NCI-H748 treated with DMSO at 0.1 percent for 48 hours (cell line): ENCODE measurements around the gene GSC2.

Experiments
- DNase-seq: peaks from one replicate; lab custom pipeline; 2025; lab: John Stamatoyannopoulos, UW

Gene GSC2

DNA sequence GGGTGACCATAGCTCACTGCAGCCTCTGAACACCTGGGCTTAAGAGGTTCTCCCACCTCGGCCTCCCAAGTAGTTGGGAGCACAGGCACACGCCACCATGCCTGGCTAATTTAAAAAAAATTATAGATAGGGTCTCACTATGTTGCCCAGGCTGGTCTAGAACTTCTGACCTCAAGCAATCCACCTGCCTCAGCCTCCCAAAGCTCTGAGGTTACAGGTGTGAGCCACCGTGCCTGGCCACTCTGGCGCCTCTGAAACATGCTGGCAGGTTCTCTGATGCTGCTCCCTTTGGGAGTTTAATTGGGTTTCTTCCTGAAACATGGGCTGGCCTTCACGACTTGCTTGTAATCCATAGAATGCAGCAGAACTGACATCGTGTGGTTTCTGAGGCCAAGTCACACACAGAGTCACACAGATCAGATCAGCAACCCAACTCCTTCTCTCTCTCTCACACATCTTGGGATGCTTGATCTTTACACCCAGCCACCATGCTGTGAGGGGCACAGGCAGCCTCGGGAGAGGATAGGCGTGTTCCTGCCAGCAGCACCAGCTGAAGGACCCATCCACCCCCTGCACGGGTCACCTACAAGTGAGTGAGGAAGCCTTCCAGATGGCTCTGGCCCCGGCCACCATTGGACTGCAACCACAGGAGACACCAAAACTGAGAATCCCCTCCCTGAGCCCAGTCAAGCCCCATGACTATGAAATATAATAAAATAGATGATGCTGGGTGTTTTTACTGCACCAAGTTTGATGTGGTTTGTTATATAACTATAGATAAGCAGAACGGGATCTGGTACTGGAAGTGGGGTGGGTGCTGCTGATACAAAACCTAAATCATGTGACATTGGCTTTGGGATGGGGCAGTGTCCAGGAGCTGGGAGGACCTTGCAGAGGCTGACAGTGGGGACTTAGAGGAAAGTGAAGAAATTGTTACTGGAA is 3.1 kb upstream of the GSC2 start:
- no peak for DNase-seq

DNA sequence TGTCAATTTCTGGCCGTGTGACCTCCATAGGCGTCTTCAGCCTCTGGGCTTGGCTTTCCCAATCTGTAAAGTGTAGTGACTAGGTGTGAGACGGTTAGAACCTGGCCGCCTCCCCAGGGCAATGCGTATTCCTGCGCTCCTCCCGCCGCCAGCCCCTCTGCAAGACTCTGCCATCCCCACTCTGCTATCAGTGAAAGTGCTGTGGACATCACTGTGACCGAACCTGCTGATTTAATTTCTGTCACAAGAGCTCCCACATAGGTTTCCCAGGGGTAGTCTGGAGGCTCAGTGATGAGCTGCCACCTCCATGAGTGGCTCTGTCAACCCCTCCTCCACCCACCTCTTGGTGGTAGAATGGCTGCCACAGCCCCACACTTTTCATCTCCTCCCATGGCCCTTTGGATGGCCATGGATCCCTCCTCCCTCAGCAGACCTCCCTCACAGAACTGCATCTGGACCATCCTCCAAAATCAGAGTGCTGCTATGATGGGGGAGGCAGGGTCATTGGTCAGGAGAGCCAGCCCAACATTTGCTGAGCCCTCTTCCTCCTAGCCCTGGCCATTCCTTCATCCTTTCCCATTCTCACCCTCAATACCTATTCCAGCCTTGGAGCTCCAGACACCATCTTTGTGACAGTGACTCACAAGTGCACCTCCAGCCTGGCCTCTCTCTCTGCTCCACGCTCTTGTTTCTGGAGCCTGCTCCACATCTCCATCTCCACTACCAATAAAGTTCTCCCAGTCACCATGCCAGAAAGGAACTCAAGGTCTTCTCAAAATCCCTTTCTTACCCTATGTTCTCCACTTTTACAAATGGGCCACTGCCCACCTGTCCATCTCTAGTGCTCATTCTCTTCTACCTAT is 1.5 kb upstream of the GSC2 start:
- DNase-seq = no peak

DNA sequence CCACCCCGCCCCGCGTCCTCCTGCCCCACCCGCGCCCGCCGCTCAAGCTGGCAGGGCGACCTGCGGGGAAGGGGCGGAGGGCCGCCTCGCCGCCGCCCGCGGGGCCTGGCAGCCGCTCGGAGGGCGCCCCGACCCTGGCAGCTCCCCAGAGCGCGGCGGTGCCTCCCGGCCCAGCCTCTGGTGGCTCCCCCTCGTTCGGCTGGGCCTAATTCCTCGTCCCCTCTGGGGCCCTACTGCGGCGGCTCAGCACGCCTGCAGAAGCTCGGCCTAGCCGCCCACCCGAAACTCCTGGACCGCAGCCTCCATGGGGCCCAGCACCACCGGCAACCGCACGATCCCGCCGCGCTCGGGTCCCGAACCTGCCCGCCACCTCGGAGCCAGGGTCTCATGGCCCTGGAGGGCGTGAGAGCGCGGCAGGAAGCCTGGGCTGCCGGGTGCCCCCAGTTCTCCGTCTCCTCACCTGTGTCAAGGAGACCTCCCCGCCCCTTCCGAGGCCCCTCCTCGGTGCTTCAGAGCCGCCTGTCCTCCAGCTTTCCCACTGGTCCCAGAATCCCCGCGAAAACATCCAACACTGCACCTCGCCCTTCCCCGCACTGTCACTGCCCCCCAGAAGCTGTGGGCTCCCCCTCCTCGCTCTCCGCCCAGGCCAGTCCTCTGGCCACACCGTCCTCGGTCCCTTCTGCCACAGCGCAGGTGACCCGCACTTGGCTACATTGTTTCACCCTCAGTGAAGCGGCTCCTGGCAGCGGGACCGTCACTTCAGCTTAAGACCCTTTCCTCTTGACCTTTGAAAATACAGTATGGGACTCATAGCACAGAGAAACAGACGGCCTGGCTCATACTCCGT is 613 bp upstream of the GSC2 start:
- DNase-seq = no peak

DNA sequence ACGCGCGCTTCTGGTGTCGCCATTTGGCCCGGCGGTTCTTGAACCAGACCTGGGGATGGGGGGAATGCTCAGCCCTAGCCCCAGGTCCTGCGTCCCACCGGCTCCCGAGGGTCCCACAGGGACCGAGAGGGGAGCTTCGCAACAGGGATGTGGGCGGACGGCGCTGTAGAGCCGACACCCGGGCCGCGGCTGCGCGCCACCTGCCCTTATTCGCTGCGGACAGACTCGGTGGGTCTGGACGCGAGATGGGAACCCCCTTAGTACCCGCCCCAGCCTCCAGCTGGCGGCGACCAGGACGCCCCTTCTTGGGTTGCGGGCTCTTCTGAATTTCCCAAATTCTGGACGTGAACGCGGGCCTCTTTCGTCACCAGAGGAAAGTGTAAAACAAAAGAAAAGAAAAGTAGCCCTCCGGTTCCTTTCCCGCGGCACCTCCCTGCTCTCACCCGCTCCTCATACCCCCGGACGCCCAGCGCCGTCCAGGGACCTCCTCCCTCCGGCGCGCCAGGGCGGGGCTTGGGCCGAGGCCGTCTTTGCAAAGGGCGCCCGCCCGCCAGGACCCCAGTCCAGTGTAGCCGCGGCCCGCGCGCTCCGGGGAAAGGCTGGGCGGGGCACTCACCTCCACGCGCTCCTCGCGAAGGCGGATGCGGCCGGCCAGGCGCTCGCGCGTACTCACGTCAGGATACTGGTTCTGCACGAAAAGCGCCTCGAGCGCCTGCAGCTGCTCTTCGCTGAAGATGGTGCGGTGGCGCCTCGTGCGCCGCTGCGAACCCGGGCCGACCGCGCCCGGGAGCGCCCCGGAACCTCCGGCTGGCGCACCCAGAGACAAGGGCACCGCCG is 827 bp downstream of the GSC2 start:
- DNase-seq = no peak

DNA sequence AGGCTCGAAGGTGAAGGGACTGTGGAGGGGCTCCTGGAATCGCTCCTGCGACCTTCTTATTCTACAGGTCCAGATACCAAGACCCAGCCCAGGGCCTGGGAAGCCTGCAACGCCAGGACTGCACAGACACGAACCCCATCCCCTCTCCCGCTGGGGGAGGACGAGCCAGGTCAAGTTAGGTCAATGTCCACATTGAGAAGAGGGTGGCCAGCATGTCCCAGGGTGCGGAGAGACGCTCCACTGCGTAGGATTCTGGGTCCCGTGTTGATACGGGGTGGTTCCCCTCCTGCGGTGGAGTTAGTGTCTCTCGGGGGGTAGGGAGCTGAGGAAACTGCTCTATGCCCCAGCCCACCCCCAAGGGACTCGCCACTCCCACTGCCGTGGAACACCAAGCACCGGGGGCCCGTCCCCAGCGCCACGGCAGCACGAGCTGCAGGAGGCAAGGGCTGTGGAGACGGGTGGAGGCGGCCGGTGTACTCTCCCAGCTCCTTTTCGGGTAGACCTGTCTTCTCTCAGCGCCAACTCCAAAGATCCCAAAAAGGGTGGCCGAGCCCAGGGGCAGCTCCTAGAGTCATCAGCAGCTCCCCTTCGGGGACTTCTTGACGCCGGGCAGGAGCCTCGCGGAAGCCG is 1.6 kb downstream of the GSC2 start:
- DNase-seq = no peak

DNA sequence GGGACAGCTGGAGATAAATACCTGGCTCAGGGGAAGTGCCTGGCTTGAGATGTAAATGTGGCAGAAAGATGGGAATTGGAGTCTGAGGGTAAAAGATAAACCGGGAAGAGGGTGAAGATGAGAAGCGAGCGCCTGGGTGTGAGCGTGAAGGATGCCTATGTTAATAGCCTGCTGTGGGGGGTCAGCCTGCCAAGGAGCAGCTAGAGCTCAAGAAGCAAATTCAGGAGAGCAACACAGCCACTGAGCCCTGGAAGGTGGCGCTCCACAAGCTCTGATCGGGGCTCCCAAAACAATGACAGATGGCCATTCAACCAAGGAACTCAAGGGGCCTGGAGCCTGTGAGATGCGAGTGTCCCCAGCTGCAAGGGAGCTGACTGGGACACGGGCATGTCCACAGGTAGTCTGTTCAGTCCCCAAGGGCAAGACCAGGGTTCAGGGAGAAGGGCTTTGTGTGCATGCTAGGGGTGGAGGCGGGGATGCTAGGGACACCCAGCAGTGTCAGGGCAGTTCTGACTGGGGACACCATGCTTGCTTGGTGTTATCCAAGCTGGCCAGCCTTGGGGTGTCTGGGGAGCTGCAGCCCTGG is 2.8 kb downstream of the GSC2 start:
- DNase-seq = no peak

DNA sequence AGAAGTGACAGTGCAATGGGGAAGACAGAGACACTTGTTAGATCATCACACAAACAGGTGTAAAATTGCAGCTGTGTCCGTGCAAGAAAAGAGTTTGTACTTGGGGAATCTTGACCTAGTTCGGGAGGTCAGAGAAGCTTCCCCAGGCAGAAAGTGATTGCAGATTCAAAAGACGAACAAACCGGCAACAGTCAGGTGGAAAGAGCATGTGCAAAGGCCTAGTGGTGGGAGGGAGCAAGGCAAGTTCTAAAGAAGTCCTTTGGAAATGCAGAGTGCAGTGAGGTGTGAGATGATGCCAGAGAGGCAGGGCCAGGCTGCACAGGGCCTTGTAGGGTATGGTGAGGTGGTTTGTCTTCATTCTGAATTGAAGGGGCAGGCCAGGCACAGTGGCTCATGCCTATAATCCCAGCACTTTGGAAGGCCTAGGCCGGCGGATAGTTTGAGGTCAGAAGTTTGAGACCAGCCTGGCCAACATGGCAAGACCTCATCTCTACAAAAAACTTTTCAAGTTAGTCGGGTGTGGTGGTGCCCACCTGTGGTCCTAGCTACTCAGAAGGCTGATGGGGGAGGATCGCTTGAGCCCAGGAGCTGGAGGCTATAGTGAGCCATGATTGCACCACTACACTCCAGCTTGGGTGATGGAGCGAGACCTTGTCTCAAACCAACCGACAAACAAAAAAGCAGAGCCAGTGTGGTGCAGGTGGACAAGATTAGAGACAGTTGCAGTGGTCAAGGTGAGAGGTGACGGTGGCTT is 3.7 kb downstream of the GSC2 start:
- no peak for DNase-seq

DNA sequence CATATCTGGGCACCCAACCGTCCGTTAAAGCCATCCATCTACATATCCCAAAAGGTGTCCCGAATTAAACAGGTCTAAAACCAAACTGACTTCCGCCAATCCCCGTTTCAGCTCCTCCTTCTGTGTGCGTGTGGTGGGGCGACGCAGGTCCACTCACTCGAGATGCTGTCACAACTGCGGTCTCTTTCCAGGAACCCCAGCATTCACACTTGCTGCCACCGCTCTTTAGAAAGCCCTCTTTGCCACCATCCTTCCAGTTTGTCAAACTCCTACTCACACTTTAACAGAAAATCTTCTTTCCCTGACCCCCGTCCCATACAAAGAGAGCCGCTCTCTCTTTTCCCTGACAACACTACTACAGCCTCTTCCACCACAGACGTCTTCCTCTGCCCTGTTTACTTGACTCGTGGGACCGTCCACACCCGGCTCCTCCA is 6.1 kb downstream of the GSC2 start:
- DNase-seq = no peak

DNA sequence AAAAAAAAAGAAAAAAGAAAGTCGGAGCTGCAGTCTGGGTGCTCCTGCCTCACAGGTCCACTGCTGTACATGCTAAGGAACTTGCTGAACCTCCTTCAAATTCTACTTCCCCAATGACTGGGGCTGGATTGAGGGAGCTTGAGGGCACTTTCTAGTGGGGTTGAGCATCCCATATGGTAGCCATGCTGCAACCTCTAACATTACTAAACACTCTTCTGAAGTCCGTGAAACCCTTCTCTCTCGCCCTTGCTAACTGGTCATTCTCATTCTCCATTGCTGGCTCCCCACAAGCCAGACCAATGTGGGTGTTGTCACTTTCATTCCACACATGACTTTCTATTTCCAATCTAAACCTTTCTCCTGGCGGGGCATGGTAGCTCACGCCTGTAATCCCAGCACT is 6.9 kb downstream of the GSC2 start:
- no peak for DNase-seq

DNA sequence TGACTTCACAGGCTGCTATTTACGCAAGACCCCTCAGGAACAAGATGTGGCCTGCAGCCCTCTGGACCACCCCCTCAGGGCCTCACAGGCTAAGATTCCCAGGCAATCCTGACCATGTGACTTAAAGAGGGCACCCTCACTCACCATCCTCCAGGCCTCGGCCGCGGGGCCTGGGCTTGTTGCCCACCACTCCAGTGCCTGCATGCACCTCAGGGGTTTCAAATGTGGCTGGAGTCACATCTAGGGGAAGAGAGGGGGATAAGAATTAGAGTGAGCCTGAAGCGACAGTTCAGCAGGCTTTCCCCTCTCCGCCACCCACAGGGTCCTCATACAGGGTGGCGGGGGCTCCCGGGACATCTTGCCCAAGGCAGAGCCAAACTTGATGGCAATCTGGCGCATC is 7.7 kb downstream of the GSC2 start:
- no peak for DNase-seq

DNA sequence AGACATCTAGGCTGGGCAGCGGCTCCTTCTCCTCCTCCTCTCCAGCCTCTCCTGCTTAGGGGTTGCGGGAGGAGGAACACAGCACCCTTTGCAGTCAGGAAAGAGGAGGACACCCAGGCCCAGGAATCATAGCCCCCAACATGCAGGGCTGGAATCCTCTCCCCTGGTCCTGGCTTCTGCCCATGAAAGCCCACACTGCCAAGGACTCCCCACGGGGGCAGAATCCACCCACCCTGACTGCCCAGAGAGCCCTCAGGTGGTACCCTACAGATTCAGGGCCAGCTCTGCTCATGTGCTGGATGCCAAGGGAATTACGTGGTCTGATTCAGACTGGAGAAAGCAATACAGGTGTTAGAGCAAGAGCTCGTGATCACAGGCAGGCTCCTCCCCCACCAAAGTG is 10.1 kb downstream of the GSC2 start:
- no peak for DNase-seq

DNA sequence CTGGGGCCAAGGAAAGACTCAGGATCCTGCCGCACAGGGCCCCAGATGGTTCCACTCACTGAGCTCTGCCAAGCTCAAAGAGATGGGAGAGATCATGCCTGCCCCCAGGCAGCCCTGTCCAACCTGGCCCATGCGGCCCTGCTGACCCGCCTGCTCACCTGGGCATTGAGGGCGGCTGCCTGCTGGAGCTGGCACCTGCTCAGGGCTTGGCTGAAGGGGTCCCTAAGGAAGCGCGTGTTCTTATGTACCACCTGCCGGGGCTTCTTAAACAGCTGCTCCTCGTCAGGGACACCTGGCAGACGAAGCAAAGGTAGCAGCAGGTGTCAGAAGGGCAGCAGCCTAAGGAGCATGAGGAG is 11.1 kb downstream of the GSC2 start:
- no peak for DNase-seq

DNA sequence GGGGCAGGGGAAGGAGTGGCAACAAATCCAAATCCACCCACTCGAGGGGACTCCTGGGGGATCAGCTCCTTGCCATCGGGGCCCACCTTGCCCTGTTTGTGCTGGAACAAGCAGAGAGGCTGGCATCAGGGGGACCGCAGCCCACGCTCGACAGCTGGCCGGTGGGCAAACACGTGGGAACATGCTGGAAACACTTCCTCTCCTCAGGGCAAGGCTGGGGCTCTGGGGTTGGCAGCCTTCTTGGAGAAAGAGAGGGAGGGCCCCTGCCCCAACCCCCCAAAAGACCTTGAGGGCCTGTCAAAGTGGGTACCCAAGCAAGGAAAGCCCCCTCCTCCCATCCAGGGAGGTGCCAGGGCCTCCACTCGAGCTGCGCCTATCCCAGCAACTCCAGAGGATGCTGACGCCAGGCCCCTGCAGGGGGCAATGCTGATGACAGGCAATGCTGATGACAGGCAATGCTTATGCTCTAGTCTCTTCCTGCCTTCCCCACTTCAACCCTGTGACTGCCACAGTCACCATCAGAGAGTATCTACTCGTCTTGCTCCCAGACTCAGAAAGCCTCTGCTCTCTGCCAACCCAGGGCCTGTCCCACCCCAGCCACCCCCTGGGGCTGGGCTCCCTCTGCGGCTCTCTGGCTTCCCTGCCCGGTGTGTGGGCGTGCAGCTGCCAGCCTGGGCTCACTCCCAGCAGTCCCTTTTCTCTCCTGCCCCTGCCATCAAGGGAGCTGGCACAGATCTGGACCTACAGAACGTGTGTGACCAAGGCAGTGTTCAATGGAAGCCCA is 11.7 kb downstream of the GSC2 start:
- DNase-seq = no peak

DNA sequence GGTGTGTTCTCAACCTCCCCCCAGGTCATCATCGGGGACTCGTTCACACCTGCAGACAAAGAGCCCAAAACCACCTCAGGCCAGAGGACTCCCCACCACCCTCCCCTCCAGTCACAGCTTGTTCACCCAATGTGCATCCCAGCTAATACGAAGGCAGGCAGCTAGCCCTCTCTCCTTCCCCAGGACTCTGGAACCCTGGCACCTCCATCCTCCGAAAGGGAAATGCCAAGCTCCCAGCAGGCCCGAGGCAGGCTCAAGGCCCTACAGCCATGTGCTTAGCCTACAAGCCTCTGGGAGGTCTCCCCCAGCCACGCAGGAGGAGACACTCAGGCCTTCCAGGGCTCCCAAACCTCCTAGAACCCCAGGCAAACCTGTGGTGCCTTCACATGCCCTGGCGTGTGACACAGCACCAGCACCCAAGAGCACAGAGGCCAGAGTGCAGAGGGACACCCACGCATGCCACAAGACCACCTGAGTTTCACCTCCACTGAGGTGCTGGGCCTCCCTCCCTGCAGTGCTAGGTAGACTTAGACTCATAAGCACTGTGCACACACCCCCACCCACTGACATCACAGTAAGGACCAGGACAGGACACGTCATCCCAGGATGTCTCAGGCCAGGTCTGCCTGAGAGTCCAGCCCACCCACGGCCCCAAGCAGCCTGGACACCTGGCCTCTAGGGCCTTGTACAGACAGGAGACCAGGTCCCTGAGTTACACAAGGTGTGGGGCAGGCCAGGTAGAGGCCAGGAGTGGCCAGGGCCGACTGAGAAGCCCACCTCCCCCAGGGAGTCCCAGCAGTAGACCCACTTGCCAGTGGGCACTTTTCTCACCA is 12.5 kb downstream of the GSC2 start:
- no peak for DNase-seq

DNA sequence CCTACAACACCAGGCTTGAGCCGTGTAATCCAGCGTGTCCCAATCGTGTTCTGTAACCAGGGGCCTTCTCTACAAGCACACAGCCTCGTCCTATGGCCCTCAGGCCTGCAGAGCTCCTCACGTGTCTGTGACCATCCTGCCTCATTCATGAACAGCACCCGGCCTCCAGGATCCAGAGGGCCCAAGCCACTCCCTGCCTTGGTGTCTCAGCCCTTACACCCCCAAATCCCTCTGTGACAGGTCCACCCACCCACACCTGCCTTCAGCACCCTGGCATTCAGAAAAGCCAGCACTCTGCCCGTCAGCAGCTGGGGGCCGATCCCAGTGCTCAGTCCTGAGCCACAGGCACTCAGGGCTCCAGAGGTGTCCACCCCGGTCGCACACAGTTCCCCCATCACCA is 13.2 kb downstream of the GSC2 start:
- no peak for DNase-seq

DNA sequence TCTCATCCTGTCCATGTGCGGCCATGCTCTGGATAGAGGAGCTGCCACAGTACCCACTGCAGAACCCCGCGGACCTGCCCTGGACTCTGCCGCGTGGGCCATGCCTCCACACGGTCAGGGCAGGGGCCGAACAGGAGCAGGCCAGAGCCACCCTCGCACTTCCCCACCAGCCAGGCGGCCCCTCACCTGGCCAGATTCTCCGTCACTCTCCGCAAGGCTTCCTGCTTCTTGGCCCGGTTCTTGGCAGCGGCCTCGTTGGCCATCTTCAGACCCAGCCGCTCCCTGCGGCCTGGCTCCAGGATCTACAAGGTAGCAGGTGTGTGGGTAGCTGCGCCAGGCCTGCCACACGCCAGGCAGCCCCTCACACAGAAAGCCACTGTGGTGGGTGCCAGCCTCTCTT is 15.2 kb downstream of the GSC2 start:
- DNase-seq = no peak

DNA sequence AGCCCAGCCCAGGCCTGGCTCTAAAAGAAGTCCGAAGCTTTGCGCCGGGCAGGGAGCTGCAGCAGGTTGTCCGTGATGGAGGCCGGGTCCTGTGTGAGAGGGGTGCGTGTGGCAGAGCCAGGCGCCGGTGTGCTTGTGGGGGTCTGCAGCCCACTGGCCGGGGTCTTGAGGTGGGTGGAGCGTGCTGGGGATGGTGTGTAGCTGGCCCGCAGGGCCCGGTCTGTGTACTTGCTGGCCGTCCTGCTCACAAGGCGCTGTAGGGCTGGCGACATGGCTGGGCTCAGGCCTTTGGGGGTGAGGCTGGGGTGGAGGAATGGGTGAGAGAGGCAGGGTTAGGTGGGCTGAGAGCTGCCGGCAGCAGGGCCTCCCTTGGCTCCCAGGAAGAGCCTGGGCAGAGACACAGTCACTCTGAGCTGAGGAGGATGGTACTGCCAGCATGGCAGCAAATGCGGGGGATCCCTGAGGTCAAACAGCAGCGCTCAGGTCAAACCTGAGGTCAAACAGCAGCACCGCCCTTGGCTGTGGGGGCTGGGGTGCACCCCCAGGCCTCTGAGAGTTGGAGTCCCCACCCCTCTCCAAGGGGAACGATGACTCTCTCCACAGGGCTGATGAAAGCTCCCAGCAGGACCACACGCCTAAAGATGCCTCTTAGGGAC is 15.8 kb downstream of the GSC2 start:
- DNase-seq = no peak
